ENCODE measurements around the gene PFKL. TPM values are rescaled to one million over a fixed set of nuclear protein-coding genes. Genes with fewer than 3 reads are reported as not detected.

Gene PFKL
- total RNA-seq, 1 experiment from 2014 or later: 78.9 TPM

- H3K27me3 Mint-ChIP-seq (ENCODE audit: unreplicated experiment): no peaks in the 10 kb centered on the region
- no peaks in the 10 kb centered on the region for H3K9me3 Mint-ChIP-seq (ENCODE audit: low read depth, unreplicated experiment)
- CTCF ChIA-PET: interaction anchor here (0.6 kb wide), 1 partner anchor 475 kb away, joined by 3 read pairs; no protein-coding TSS in a partner anchor
- intact Hi-C loops (cut with micrococcal nuclease; ENCODE audit: unreplicated experiment): no loop called here
- BruUV-seq (replicated peaks): no TSS peak
- H3K4me3 Mint-ChIP-seq (ENCODE audit: low read depth, unreplicated experiment): no peak overlapping the region
- no peak overlapping the region for H3K27ac Mint-ChIP-seq (ENCODE audit: unreplicated experiment)
- H3K4me1 Mint-ChIP-seq (ENCODE audit: low read depth, unreplicated experiment): no peaks in the 10 kb centered on the region
- no peak for TF ChIP-seq CTCF (IDR thresholded peaks at IDR 0.05; ENCODE audit: unreplicated experiment)
- peaks cover 16% of the 10 kb centered on the region for H3K36me3 Mint-ChIP-seq (ENCODE audit: insufficient read depth, unreplicated experiment)
- DNase-seq: no peak
Measured at GRCh38 chr21:44314561-44314960, 14.7 kb downstream of the PFKL start.

- intact Hi-C loops (cut with micrococcal nuclease; ENCODE audit: unreplicated experiment): no loop called here
- H3K4me3 Mint-ChIP-seq (ENCODE audit: low read depth, unreplicated experiment): no peak overlapping the region
- H3K36me3 Mint-ChIP-seq (ENCODE audit: insufficient read depth, unreplicated experiment): peaks cover 16% of the 10 kb centered on the region
- no TSS peak for BruUV-seq (replicated peaks)
- no peaks in the 10 kb centered on the region for H3K4me1 Mint-ChIP-seq (ENCODE audit: low read depth, unreplicated experiment)
- TF ChIP-seq CTCF (IDR thresholded peaks at IDR 0.05; ENCODE audit: unreplicated experiment): no peak
- CTCF ChIA-PET: no interaction called here
- H3K27me3 Mint-ChIP-seq (ENCODE audit: unreplicated experiment): no peaks in the 10 kb centered on the region
- H3K9me3 Mint-ChIP-seq (ENCODE audit: low read depth, unreplicated experiment): no peaks in the 10 kb centered on the region
- H3K27ac Mint-ChIP-seq (ENCODE audit: unreplicated experiment): no peak overlapping the region
- DNase-seq: no peak
Measured at GRCh38 chr21:44315691-44316203, 15.9 kb downstream of the PFKL start.

- CTCF ChIA-PET: no interaction called here
- Mint-ChIP-seq H3K9me3 (ENCODE audit: low read depth, unreplicated experiment) (no peaks in the 10 kb centered on the region), H3K27ac (ENCODE audit: unreplicated experiment) (no peak overlapping the region), H3K4me3 (ENCODE audit: low read depth, unreplicated experiment) (no peak overlapping the region), H3K36me3 (ENCODE audit: insufficient read depth, unreplicated experiment) (peaks cover 16% of the 10 kb centered on the region), H3K27me3 (ENCODE audit: unreplicated experiment) (no peaks in the 10 kb centered on the region), H3K4me1 (ENCODE audit: low read depth, unreplicated experiment) (no peaks in the 10 kb centered on the region)
- BruUV-seq (replicated peaks): no TSS peak
- no peak for DNase-seq
- TF ChIP-seq CTCF (IDR thresholded peaks at IDR 0.05; ENCODE audit: unreplicated experiment): no peak
- intact Hi-C loops (cut with micrococcal nuclease; ENCODE audit: unreplicated experiment): no loop called here
Measured at GRCh38 chr21:44316277-44316900, 16.5 kb downstream of the PFKL start.

- H3K27me3 Mint-ChIP-seq (ENCODE audit: unreplicated experiment): no peaks in the 10 kb centered on the region
- DNase-seq: no peak
- H3K4me3 Mint-ChIP-seq (ENCODE audit: low read depth, unreplicated experiment): no peak overlapping the region
- no peak overlapping the region for H3K27ac Mint-ChIP-seq (ENCODE audit: unreplicated experiment)
- no peaks in the 10 kb centered on the region for H3K9me3 Mint-ChIP-seq (ENCODE audit: low read depth, unreplicated experiment)
- H3K4me1 Mint-ChIP-seq (ENCODE audit: low read depth, unreplicated experiment): no peaks in the 10 kb centered on the region
- TF ChIP-seq CTCF (IDR thresholded peaks at IDR 0.05; ENCODE audit: unreplicated experiment): no peak
- intact Hi-C loops (cut with micrococcal nuclease; ENCODE audit: unreplicated experiment): no loop called here
- peaks cover 22% of the 10 kb centered on the region for H3K36me3 Mint-ChIP-seq (ENCODE audit: insufficient read depth, unreplicated experiment)
- CTCF ChIA-PET: no interaction called here
- BruUV-seq (replicated peaks): no TSS peak
Measured at GRCh38 chr21:44317241-44317782, 17.5 kb downstream of the PFKL start.

Measured in Calu3 (cell line).